HG03439 (cell line): ENCODE measurements around the gene TTPAL.

ENCODE experiments used
- ATAC-seq: cut with Tn5 transposase; IDR thresholded peaks from one replicate; pipeline ENCODE4 v1.9.1; 2021; ENCODE audit warnings: mild to moderate bottlenecking, moderate library complexity; ENCODE audit not compliant: unreplicated experiment

TTPAL gene

DNA sequence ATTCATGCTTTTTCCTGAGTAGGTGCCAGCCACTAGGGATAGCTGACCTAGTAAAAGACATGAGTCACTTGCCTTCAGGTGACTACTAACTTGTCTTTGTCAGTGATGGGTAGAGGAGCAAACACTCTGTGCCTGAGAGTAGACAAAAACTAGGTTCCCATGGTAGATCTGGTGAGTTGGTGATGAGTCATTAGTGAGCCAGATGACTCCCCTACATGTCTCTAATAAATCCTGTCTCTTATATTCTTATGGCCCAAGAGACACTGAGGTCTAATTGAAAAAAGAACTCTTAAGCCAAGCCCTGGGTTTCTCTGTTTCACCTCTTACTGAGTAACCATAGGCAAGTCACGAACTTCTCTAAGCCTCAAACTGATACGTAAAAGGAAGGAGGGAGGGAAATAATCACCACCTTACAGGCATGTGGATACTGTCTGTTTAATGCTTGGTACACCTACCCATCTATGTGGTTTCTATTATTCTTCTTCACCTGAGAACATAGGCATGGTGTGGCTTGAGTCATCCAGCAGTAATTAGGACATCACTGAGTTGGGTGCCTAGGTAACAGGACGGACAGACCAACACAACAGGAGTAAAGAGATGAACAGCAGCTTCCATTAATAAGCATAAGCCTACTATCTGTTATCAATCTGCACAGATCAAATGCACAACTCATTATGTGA, 20.3 kb downstream of the TTPAL start:
- ATAC-seq, result no peak

DNA sequence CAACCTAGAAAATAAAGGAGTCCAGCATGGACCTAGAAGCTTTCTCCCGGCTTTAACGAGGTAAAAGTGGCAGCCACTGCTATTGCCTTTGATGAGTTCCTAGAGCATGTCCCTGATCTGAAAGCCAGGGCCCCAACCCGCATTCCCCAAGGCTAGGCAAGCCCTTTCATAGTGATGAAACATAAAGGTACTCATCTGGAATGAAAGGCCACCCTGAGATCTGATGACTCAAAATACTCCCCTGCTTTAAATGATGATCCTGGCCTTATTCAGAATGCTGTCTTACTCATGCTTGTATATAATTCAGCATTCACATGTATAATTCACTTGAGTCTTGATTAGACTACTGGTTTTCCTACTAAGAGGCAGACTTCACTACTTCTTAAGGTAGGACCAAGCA, 21.3 kb downstream of the TTPAL start:
- ATAC-seq, result no peak

DNA sequence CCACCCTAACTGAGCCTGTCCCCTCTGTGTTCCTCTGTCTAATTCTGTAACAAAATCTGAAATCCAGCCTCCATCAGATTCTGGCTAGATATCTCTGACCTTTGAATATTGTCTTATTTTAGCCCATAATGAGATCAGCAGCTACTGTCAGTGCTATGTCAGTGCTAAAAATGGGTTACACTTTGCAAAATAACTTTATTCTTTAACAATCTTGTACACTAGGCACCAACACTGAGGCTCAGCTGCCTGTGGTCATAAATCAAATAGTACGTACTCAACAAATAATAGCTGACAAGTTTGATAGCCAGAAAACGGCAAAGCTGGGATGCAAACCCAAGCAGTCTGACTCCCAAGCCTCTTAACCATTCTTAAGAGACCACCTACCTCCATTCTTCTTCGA, 22.1 kb downstream of the TTPAL start:
- no peak for ATAC-seq

DNA sequence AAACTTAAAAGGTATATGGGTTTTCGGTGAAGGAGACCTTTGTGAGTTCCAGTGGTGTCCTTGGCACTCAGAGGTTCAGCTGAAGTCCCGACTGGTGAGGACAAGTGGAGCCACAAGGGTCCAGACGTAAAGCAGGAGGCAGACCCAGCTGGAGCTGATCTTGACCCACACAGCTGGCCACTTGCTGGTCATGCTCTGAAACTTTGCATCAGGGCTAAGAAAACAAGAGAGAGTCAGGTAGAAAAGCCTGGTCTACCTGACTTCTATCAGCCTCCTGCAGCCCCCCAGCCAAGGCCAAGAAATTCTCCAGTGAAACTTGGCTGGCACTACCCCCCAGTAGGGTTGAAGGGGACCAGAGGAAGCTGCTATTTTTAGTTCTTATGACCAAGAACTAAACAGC, 24.5 kb downstream of the TTPAL start:
- ATAC-seq, result no peak

DNA sequence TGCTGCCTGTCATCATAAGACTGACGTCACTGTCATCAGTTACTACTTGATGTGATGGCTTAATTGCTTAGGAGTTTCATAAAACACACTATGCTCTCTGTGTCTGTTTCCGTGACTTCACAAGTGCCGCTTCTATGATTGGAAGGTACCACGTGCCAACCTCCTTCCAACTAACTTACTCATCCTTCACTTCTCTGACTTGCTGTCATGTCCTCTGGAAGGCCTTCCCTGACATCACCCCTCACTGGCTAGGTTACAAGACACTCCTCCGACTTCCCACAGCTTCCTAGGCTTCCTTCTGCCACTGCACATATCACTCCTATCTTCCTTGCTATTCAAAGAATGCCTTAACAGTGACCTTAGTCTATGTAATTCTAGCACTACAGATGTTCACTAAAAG, 25.8 kb downstream of the TTPAL start:
- no peak for ATAC-seq

DNA sequence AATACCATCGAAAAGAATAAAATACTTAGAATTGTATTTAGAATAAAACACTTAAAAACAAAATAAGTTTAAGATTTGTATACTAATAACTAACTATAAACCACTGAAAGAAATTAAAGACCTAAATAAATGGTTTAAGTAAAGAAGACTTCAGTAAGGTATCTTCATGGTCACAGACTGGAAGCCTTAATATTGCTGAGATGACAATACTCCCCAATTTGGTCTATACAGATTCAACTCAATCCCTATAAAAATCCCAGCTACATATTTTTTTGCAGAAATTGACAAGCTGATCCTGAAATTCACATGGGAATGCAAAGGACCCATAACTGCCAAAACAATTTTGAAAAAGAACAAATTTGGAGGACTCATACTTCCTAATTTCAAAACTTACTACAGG, 27.3 kb downstream of the TTPAL start:
- ATAC-seq, result no peak

DNA sequence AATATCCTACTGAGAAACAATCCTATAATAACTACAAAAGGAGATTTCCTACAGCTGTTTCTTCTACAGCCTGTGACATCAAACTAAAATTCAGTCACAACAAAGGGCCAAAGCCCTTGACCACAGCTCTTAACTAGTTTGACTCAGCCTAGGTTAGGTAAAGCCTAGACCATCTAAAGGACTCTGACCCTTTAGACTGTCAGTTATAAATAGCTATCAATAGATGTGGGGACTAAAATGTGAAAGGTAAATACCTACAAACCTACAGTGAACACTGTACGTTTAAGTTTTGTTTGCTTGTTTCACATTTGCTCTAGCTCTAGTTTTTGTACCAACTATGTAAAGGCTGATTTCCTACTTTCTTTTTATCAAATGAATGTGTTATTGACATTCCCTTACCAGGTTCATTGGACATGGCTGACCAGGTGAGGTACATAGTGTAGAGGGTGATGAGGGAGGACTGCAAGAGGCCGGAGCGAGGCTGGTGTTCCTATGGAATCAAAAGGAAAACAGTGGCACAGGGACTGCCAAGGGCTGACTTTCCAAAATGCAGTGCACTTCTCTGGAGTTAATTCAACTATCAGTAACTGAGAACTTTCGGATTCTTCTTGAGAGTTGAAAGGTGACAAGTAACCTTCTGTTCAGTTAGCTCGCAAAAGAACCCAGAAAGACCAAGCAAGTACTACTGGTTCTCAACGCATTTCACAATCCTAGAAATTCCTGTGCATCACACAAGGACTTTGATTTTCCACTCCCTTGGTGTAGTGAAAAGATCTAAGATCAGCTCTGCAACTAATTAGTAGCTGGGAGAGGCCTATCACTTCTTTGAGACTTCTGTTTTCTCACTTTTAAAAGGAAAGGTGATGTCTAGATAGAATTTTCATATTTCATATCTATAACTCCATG, 29.0 kb downstream of the TTPAL start:
- no peak for ATAC-seq

DNA sequence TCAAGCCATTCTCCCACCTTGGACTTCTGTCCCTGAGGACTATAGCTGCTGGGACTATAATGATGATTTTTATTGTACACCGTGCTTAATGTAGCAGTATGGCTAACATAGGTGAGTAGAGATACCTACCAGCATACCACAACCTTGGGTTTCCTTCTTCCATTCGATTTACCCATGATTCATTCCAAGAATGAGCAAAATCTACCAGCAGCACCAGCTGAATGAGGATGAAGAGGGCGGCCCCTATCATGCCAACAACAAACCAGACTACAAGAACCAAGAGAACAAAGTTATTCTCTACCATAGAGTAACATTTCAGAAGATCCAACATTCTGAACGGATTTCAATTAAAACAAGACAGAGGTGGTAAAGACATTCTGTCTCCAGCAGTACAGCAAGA, 34.1 kb downstream of the TTPAL start:
- ATAC-seq, result no peak

DNA sequence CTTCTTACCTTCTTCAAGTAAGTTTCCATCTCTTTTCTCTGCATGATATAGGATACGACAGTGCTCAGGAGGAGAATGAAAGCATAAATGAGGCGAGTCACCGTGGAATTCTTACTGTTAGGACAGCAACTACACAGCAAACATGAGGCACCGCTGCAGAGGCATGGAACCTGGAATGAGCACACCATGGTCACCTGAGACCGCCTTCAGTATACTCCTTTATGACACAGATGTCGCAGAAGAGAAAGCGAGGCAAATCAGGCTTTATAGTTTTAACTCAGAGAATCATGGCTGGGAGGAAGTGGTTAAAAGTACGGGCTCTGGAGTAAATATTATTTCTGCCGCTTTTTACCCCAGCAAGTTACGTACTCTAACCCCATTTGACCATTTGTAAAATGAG, 38.2 kb downstream of the TTPAL start:
- ATAC-seq, result no peak

DNA sequence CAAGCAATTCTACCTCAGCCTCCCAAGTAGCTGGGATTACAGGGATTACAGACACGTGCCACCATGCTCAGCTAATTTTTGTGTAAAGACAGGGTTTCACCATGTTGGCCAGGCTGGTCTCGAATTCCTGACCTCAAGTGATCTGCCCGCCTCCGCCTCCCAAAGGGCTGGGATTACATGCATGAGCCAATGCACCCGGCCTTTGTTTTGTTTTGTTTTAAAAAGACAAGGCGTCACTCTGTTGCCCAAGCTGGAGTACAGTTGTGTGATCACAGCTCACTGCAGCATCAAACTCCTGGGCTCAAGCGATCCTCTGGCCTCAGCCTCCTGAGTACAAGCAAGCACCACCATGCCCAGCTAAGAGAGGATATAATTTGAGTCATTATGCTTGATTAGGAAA, 40.8 kb downstream of the TTPAL start:
- ATAC-seq, result no peak

DNA sequence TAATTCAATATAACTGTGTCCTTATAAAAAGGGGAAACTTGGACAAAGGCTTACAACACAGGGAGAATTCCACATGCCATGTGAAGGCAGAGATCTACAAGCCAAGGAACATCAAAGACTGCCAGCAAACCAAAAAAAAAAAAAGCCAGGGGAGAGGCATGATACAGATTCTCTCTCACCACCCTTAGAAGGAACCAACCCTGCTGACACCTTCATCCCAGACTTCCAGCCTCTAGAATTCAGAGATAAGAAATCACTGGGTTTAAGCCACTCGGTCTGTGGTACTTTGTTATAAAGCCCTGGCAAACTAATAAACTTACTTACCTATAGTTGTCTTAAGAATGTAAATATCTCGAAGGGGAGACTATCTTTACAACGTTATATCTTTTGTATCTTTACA, 41.8 kb downstream of the TTPAL start:
- no peak for ATAC-seq

DNA sequence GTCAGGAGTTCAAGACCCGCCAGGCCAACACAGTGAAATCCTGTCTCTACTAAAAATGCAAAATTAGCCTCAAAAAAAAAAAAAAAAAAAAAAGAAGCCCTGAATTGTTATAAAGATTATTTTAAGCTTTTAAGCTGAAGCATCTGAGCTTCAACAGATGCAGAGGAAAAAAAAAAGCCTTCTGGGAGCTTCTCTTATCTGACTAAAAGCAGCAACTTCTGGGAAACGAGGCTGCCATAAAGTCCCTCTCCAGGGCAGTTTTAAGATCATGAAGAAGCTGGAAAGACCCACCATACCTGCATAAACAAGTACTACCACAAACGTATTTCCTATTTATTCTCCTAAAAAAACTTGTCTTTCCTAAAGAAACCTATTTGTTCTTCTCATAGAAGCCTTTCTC, 42.6 kb downstream of the TTPAL start:
- ATAC-seq, result no peak

DNA sequence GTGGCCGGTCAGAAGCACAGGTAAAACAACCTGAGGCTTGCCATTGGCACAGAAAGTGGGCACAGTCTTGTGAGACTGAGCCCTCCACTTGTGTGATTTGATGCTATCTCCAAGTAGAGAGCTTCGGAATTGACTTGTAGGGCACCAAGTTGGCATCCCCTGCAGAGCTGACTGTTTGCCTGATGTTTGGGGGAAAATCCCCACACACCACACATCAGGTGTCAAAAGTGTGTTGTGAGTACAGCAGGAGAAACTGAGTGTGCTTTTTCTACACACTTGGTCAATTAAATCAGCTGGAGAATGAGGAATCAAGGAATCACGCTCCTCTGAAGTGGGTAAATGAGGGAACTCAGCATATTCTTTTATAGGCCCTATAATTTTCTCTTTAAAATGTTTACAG, 45.2 kb downstream of the TTPAL start:
- ATAC-seq, result no peak

DNA sequence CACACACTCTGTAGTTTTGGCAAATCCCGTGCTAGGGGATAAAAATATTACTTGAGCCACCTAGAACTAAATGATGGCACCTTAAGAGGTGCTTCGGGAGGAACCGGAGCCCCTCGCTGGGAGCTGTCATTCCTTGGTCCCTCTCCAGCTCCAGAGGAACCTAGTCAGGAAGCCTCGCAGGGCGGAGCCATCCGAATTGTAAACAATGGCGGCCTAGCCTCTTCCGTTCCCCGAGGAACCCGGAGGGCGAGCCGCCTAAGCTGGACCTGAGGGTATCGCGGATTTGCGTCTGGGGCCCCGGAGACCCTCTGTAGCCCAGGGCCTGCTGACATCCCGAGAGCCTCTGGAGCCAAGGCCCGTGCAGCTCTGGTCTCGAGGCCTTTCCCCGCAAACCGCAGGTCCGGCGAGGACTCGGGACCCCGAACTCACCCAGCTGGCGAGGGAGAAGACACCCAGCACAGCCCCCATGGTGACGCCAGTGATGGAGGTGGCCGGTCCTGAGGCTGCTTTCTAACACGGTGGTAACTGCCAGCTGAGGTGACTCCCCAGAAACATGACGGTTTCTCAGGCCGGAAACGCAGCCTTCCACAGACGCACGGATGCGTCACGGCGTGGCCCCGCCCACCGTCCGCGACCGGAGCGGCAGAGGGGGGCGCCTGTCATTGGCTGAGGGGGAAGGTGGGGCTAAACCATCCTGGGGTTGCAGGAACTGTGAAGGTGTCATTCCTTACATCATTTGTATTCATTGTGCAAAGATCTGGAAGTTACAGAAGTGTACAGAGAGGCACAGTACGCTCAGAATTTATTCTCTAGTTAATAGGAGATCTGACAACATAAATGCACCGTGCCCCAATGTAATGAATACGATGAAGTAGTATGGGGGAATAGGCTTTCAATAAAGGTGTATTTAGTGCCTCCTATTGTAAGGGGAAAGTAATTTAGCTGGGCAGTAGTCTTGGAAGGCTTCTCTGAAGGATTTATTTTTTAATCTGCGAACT, 46.1 kb downstream of the TTPAL start, which contains the start of gene SERINC3:
Gene SERINC3, minus strand, starts transcription at position 587 of the 998 bp plus-strand sequence. Its CDS starts 119 bp downstream, at position 468.
- peak; percentile 94 for ATAC-seq

DNA sequence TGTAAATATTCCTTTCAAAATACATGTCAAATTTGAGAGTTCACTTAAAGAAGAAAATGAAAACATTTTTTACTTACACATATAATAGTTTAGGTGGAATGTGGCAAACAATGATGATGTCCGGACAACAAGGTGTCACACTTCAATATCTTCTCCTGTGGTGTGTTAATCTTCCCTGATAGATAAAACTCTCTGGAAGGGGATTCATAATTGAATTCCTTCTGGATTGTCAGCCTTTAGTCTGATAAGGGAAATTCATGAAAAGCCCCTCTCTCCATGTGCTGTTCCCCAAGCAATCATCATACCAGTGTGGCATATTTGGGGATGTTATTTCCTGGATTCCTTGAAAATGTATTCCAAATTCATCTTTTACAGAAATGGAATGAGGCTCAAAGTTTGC, 47.2 kb downstream of the TTPAL start:
- no peak for ATAC-seq

DNA sequence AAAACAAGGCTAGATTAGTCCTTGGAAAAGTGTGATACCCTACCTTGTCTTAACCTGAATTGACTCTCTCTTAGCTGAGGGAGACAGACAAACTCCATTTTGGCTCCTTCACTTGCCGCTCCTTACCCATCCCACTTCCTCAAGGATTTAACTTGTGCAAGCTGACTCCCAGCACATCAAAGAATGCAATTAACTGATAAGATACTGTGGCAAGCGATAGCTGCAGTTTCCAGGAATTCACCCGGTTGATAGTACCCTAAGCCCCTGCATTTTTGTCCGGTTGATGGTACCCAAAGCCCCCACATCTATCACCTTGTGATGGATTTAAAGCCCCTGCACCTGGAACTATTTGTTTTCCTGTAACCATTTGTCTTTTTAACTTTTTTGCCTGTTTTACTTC, 48.1 kb downstream of the TTPAL start:
- no peak for ATAC-seq

DNA sequence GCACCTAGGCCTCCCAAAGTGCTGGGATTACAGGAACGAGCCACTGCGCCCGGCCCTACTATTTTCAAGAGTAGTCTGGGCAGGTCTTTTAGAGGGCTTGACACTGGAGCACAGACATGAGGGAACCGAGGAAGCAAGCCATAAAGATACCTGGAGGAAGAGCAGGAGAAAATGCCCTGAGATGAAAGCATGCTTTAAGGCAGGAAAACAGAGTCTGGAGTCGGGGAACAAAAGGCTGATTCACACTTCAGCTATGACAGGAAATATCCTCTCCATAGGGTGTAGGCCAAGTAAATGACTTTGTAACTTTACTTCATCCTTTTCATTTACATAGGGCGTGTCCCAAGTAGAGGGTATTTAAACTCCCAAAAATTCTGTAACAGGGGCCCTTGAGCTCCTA, 50.5 kb downstream of the TTPAL start:
- ATAC-seq, result no peak

DNA sequence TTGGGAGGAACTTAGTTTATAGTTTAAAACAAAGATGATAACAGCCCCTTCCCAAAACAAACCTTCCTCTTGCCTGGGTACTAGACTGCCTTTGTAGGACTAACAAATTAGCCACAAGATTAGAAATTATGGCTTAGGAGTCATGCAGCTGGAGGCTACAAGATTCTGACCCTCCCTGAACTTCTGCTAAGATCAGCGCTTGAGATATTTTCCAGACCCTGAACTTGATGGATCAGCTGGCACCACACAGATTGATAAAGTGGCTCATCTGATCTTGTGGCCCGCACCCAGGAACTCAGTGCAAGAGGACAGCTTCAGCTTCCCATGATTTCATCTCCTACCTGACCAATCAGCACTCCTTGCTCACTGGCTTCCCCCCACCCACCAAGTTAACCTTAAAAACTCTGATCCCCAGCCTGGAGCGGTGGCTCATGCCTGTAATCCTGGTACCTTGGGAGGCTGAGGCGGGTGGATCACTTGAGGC, 52.1 kb downstream of the TTPAL start:
- no peak for ATAC-seq

DNA sequence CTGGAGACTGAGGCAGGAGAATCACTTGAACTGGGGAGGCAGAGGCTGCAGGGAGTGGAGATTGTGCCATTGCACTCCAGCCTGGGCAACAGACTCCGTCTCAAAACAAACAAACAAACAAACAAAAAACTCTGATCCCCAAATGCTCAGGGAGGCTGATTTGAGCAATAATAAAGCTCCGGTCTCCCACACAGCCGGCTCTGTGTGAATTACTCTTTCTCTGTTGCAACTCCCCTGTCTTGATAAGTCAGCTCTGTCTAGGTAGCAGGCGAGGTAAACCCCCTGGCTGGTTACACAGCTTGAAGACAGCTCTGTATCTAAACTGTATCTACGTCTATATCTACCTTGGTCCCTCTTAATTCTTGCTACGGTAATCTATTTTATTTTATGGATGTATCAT, 52.6 kb downstream of the TTPAL start:
- no peak for ATAC-seq

DNA sequence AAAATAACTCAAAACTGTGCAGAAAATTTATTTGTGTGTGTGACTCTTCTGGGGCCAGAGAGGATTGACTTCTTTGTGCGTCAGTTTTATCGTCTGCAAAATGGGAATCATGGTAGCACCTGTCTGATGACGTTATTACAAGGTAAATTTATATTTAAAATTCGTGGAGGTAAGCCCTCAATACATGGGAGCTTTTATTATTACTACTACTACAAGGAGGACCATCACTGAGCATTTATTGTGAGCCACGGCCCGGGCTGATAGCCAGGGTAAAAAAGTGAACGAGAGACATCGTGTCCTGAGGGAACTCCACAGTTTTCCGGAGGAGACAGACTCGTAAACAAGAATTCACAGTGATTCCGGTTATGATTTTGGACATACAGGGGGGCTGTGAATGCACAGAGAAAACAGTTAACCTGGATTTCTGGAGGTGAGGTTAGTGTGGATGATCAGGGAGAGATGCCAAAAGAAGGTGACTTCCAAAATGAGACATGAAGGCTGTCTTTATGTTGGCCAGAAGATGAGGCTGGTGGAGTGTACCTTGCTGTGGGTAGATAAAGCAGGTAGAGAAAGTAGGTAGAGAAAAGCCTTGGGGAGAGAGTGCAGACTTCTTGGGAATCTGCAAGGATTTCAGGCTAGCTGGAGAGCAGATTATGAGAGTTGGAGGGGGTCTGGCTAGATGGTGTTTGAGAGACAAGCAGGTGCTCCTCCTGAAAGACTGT, 56.7 kb downstream of the TTPAL start:
- no peak for ATAC-seq
